ENCODE data around the gene LRRC2. TPM values are rescaled to one million over a fixed set of nuclear protein-coding genes. Genes with fewer than 3 reads are reported as not detected.

LRRC2 gene
- total RNA-seq, 1 donor from 2014 or later: not detected

DNA sequence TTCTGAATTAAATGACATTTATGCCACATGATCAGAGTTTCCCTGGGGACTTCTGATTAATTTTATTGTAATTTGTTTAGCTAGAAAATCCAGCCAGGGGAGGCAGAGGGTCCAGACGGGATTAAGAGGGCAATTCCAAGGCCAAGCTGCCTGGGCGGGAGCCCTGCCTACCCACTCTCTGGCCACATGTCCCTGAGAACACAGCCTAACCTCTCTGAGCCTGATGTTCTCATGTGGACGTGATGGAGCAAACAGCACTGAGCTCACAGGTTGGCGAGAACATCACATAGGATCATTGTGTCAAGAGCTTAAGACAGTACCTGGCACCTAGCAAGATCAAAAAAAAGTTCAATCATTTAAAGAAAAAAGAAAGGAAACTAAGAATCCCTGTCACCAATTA is 1.0 kb downstream of the LRRC2 start:
- H3K27me3 Mint-ChIP-seq: peaks cover 53% of the 10 kb centered on the region
- H3K9me3 Mint-ChIP-seq (ENCODE audit: low read depth): peaks cover 7% of the 10 kb centered on the region
- TF ChIP-seq CTCF (IDR thresholded peaks at IDR 0.05; ENCODE audit: unreplicated experiment): no peak
- H3K36me3 Mint-ChIP-seq (ENCODE audit: insufficient read depth): peaks cover 1% of the 10 kb centered on the region
- DNase-seq (ENCODE audit: low spot score, unreplicated experiment): no peak
- H3K4me1 Mint-ChIP-seq (ENCODE audit: low read depth): peaks cover 9% of the 10 kb centered on the region
- peak overlapping the region; percentile 71 for H3K4me3 Mint-ChIP-seq (ENCODE audit: low read depth)
- H3K27ac Mint-ChIP-seq: no peak overlapping the region

- Mint-ChIP-seq H3K36me3 (ENCODE audit: insufficient read depth) (no peaks in the 10 kb centered on the region), H3K27ac (no peak overlapping the region), H3K4me1 (ENCODE audit: low read depth) (peaks cover 9% of the 10 kb centered on the region), H3K4me3 (ENCODE audit: low read depth) (no peak overlapping the region), H3K9me3 (ENCODE audit: low read depth) (peaks cover under 1% of the 10 kb centered on the region), H3K27me3 (peaks cover 55% of the 10 kb centered on the region)
- DNase-seq (ENCODE audit: low spot score, unreplicated experiment): no peak
- TF ChIP-seq CTCF (IDR thresholded peaks at IDR 0.05; ENCODE audit: unreplicated experiment): no peak
Observed at GRCh38 chr3:46564190-46565021, 1.7 kb downstream of the LRRC2 start.

- no peaks in the 10 kb centered on the region for H3K36me3 Mint-ChIP-seq (ENCODE audit: insufficient read depth)
- no peak overlapping the region for H3K27ac Mint-ChIP-seq
- H3K9me3 Mint-ChIP-seq (ENCODE audit: low read depth): no peaks in the 10 kb centered on the region
- TF ChIP-seq CTCF (IDR thresholded peaks at IDR 0.05; ENCODE audit: unreplicated experiment): no peak
- H3K27me3 Mint-ChIP-seq: peaks cover 54% of the 10 kb centered on the region
- no peak overlapping the region for H3K4me3 Mint-ChIP-seq (ENCODE audit: low read depth)
- peaks cover 16% of the 10 kb centered on the region for H3K4me1 Mint-ChIP-seq (ENCODE audit: low read depth)
- no peak for DNase-seq (ENCODE audit: low spot score, unreplicated experiment)
Observed at GRCh38 chr3:46561951-46562350, 4.2 kb downstream of the LRRC2 start.

GRCh38 chr3:46561511-46561910 is 4.6 kb downstream of the LRRC2 start:
- TF ChIP-seq CTCF (IDR thresholded peaks at IDR 0.05; ENCODE audit: unreplicated experiment): no peak
- no peak for DNase-seq (ENCODE audit: low spot score, unreplicated experiment)
- H3K36me3 Mint-ChIP-seq (ENCODE audit: insufficient read depth): no peaks in the 10 kb centered on the region
- H3K27ac Mint-ChIP-seq: no peak overlapping the region
- H3K27me3 Mint-ChIP-seq: peaks cover 53% of the 10 kb centered on the region
- H3K9me3 Mint-ChIP-seq (ENCODE audit: low read depth): no peaks in the 10 kb centered on the region
- H3K4me3 Mint-ChIP-seq (ENCODE audit: low read depth): no peak overlapping the region
- peaks cover 16% of the 10 kb centered on the region for H3K4me1 Mint-ChIP-seq (ENCODE audit: low read depth)

DNA sequence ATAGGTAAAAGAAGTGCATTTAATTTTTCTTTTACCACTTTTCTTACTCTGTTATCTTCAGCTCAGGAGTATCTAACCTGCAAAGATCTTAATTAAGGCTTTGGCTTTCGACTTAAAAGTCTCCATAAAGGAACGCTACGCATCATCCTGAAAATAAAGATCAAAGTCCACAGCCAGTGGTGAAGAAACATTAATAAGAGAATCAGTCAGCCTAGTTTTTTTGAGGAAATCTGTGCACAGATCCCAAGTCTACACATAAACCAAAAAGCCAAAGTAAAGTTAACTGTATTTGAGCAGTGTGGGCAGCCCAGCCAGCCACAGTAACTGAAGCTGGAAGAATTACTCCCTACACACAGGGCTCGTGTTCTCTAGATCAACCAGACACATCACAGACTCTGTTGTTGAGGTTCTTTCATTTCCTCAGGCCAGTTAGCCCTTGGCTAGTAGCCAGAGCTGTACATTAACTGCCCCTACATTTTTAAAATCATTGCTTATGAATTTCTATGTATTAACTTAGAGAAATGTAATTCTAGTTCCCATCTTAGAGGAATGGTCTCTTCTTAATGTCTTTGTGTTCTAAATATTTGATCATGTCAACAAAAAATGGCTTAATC is 6.9 kb downstream of the LRRC2 start:
- Mint-ChIP-seq H3K4me3 (ENCODE audit: low read depth) (peak overlapping the region; percentile 77), H3K36me3 (ENCODE audit: insufficient read depth) (no peaks in the 10 kb centered on the region), H3K27me3 (peaks cover 30% of the 10 kb centered on the region), H3K9me3 (ENCODE audit: low read depth) (no peaks in the 10 kb centered on the region), H3K4me1 (ENCODE audit: low read depth) (peaks cover 7% of the 10 kb centered on the region), H3K27ac (no peak overlapping the region)
- TF ChIP-seq CTCF (IDR thresholded peaks at IDR 0.05; ENCODE audit: unreplicated experiment): no peak
- no peak for DNase-seq (ENCODE audit: low spot score, unreplicated experiment)

Data from progenitor cell of endocrine pancreas (in vitro differentiated cells).